ENCODE measurements around the gene PXDC1. TPM values are rescaled to one million over a fixed set of nuclear protein-coding genes. Genes with fewer than 3 reads are reported as not detected.

Gene PXDC1
- 42.4 and 88.6 TPM in 2 replicates for total RNA-seq

GRCh38 chr6:3751077-3751729 lies at the start of gene PXDC1:
PXDC1 (minus strand) TSS chr6:3751713; CDS start chr6:3751531, 182 bp downstream.

Small RNA genes lying within 50 kb of the gene (small RNA-seq; reads per million reads assigned to genes)
- gene AL033523.1, result not detected

Other genes starting within 250 kb of the PXDC1 start
- gene FAM50B, start 97.7 kb upstream of the PXDC1 start, total RNA-seq, result 7.1 and 8.8 TPM in 2 replicates

Measured in placental epithelial cell (primary cell).